Activated naive CD4-positive, alpha-beta T cell treated with anti-CD3 and anti-CD28 coated beads for 36 hours (primary cell): ENCODE data around the gene MADD. TPM values are rescaled to one million over a fixed set of nuclear protein-coding genes. Genes with fewer than 3 reads are reported as not detected.

ENCODE experiments used
- CTCF ChIA-PET: fragments of 350-600 bp; sonication (Branson Sonifier 250); formaldehyde crosslinking; loops from one replicate; lab custom pipeline; 2021; ENCODE audit warnings: antibody characterized with exemption; lab: Charles Lee
- DNase-seq: peaks from one replicate; pipeline ENCODE4 v3.0.0-alpha.2; 2020
- H3K27ac Mint-ChIP-seq: one replicate; pipeline ENCODE4 v1.8.0; 2021; ENCODE audit warnings: mild to moderate bottlenecking, mixed read lengths
- H3K27me3 Mint-ChIP-seq: one replicate; pipeline ENCODE4 v1.8.0; 2021; ENCODE audit warnings: low read depth, mixed read lengths
- H3K36me3 Mint-ChIP-seq: one replicate; pipeline ENCODE4 v1.8.0; 2021; ENCODE audit warnings: low read depth, mixed read lengths
- H3K4me1 Mint-ChIP-seq: one replicate; pipeline ENCODE4 v1.8.0; 2021; ENCODE audit warnings: low read depth, mixed read lengths
- H3K4me3 Mint-ChIP-seq: one replicate; pipeline ENCODE4 v1.8.0; 2021; ENCODE audit warnings: mild to moderate bottlenecking, moderate library complexity, mixed read lengths
- H3K9me3 Mint-ChIP-seq: one replicate; pipeline ENCODE4 v1.8.0; 2021; ENCODE audit warnings: mixed read lengths
- intact Hi-C: fragments of 100-400 bp; cut with micrococcal nuclease; formaldehyde crosslinking; loops from one replicate; pipeline ENCODE4 v1.15.1; 2023
- total RNA-seq, 2 experiments: library from RNA; stranded (reverse); gene quantifications; one replicate each; pipeline ENCODE4 v1.2.3, GENCODE V29; 2021

The MADD gene
- total RNA-seq: 10 to 100 TPM; 49.9 to 52.2 TPM

GRCh38 chr11:47269829-47270305 is at the start of gene MADD:
Gene MADD, plus strand, starts transcription at chr11:47270133.
- Mint-ChIP-seq H3K27me3 (no peaks in the 10 kb centered on the region), H3K27ac (peak within 1 kb of the TSS; percentile 98), H3K36me3 (peaks cover 1% of the 10 kb centered on the region), H3K4me1 (peaks cover 53% of the 10 kb centered on the region), H3K4me3 (peak within 1 kb of the TSS; percentile 85), H3K9me3 (no peaks in the 10 kb centered on the region)
- DNase-seq: peak; percentile 87
- intact Hi-C loops: loop anchor here (1.0 to 10.0 kb wide), 15 partner anchors 22 to 735 kb away; partner anchors contain the start of genes ACP2, ATG13, CELF1 and CKAP5
- CTCF ChIA-PET: no interaction called here

GRCh38 chr11:47220401-47220821 is 49.5 kb upstream of the MADD start:
- intact Hi-C loops: no loop called here
- Mint-ChIP-seq H3K4me1 (peaks cover 49% of the 10 kb centered on the region), H3K4me3 (no peak overlapping the region), H3K27ac (peak overlapping the region; percentile 32), H3K27me3 (no peaks in the 10 kb centered on the region), H3K36me3 (peaks cover 59% of the 10 kb centered on the region), H3K9me3 (no peaks in the 10 kb centered on the region)
- DNase-seq: no peak
- CTCF ChIA-PET: interaction anchor here (0.9 to 1.2 kb wide), 2 partner anchors 33 to 42 kb away, joined by 3 to 4 read pairs; no protein-coding TSS in a partner anchor

- Mint-ChIP-seq H3K36me3 (peaks cover 55% of the 10 kb centered on the region), H3K4me3 (no peak overlapping the region), H3K27me3 (no peaks in the 10 kb centered on the region), H3K27ac (no peak overlapping the region), H3K4me1 (peaks cover 46% of the 10 kb centered on the region), H3K9me3 (no peaks in the 10 kb centered on the region)
- intact Hi-C loops: no loop called here
- no peak for DNase-seq
- CTCF ChIA-PET: no interaction called here
These were observed 47.2 kb upstream of the MADD start for GRCh38 chr11:47222696-47223095.

- intact Hi-C loops: loop anchor here (1.0 kb wide), 1 partner anchor 9 kb away; no protein-coding TSS in a partner anchor
- CTCF ChIA-PET: no interaction called here
- no peaks in the 10 kb centered on the region for H3K9me3 Mint-ChIP-seq
These were observed 44.2 kb upstream of the MADD start for GRCh38 chr11:47225552-47226400.

GRCh38 chr11:47229161-47229560 is 40.8 kb upstream of the MADD start:
- Mint-ChIP-seq H3K9me3 (no peaks in the 10 kb centered on the region), H3K4me3 (no peak overlapping the region), H3K36me3 (peaks cover 46% of the 10 kb centered on the region), H3K27me3 (no peaks in the 10 kb centered on the region), H3K4me1 (peaks cover 27% of the 10 kb centered on the region), H3K27ac (peak overlapping the region; percentile 17)
- CTCF ChIA-PET: interaction anchor here (0.6 to 0.7 kb wide), 2 partner anchors 225 to 412 kb away, joined by 3 to 4 read pairs; no protein-coding TSS in a partner anchor
- no peak for DNase-seq
- intact Hi-C loops: no loop called here

More at GRCh38 chr11:47225552-47226400, 44.2 kb upstream of the MADD start:
- Mint-ChIP-seq H3K4me1 (peaks cover 25% of the 10 kb centered on the region), H3K4me3 (no peak overlapping the region), H3K27me3 (no peaks in the 10 kb centered on the region), H3K36me3 (peaks cover 52% of the 10 kb centered on the region), H3K27ac (peak overlapping the region; percentile 19)
- DNase-seq: peak; percentile 57

- CTCF ChIA-PET: interaction anchor here (0.8 to 3.2 kb wide), 7 partner anchors 12 to 89 kb away, joined by 3 to 15 read pairs (median 5); partner anchors contain the start of gene ACP2
These were observed 36.9 kb upstream of the MADD start for GRCh38 chr11:47233051-47233450.

GRCh38 chr11:47233989-47234668 is 35.8 kb upstream of the MADD start:
- peaks cover 44% of the 10 kb centered on the region for H3K36me3 Mint-ChIP-seq
- H3K27ac Mint-ChIP-seq: peak overlapping the region; percentile 77
- CTCF ChIA-PET: interaction anchor here (0.5 to 3.2 kb wide), 14 partner anchors 10 to 176 kb away, joined by 3 to 15 read pairs (median 4); partner anchors contain the start of gene ACP2
- intact Hi-C loops: loop anchor here (1.0 kb wide), 3 partner anchors 19 to 57 kb away; no protein-coding TSS in a partner anchor
- peaks cover 30% of the 10 kb centered on the region for H3K4me1 Mint-ChIP-seq
- H3K9me3 Mint-ChIP-seq: no peaks in the 10 kb centered on the region
- H3K27me3 Mint-ChIP-seq: no peaks in the 10 kb centered on the region
- peak overlapping the region; percentile 3 for H3K4me3 Mint-ChIP-seq
- peak; percentile 38 for DNase-seq

More at GRCh38 chr11:47233051-47233450, 36.9 kb upstream of the MADD start:
- H3K4me1 Mint-ChIP-seq: peaks cover 30% of the 10 kb centered on the region
- no peaks in the 10 kb centered on the region for H3K9me3 Mint-ChIP-seq
- H3K4me3 Mint-ChIP-seq: no peak overlapping the region
- no peak overlapping the region for H3K27ac Mint-ChIP-seq
- H3K36me3 Mint-ChIP-seq: peaks cover 50% of the 10 kb centered on the region
- no peak for DNase-seq
- intact Hi-C loops: no loop called here
- no peaks in the 10 kb centered on the region for H3K27me3 Mint-ChIP-seq

- intact Hi-C loops: loop anchor here (1.0 kb wide), 3 partner anchors 19 to 57 kb away; no protein-coding TSS in a partner anchor
- Mint-ChIP-seq H3K4me1 (peaks cover 30% of the 10 kb centered on the region), H3K27me3 (no peaks in the 10 kb centered on the region), H3K36me3 (peaks cover 44% of the 10 kb centered on the region), H3K9me3 (no peaks in the 10 kb centered on the region), H3K27ac (peak overlapping the region; percentile 77), H3K4me3 (peak overlapping the region; percentile 3)
- CTCF ChIA-PET: interaction anchor here (0.5 to 3.2 kb wide), 9 partner anchors 10 to 84 kb away, joined by 3 to 15 read pairs (median 5); partner anchors contain the start of gene ACP2
- peak; percentile 82 for DNase-seq
These were observed 35.2 kb upstream of the MADD start for GRCh38 chr11:47234669-47235100.

- Mint-ChIP-seq H3K27ac (peak overlapping the region; percentile 77), H3K36me3 (peaks cover 49% of the 10 kb centered on the region), H3K27me3 (no peaks in the 10 kb centered on the region), H3K4me3 (no peak overlapping the region), H3K9me3 (no peaks in the 10 kb centered on the region), H3K4me1 (peaks cover 30% of the 10 kb centered on the region)
- CTCF ChIA-PET: interaction anchor here (0.6 to 3.2 kb wide), 6 partner anchors 13 to 219 kb away, joined by 3 to 15 read pairs (median 10); partner anchors contain the start of gene ACP2
- intact Hi-C loops: no loop called here
- no peak for DNase-seq
These were observed 34.8 kb upstream of the MADD start for GRCh38 chr11:47235163-47235562.

- H3K36me3 Mint-ChIP-seq: peaks cover 53% of the 10 kb centered on the region
- intact Hi-C loops: no loop called here
- no peak overlapping the region for H3K4me3 Mint-ChIP-seq
- CTCF ChIA-PET: interaction anchor here (0.6 to 3.1 kb wide), 5 partner anchors 12 to 74 kb away, joined by 3 to 14 read pairs (median 4); partner anchors contain the start of gene ACP2
- no peaks in the 10 kb centered on the region for H3K27me3 Mint-ChIP-seq
- peaks cover 30% of the 10 kb centered on the region for H3K4me1 Mint-ChIP-seq
- no peak for DNase-seq
- peak overlapping the region; percentile 37 for H3K27ac Mint-ChIP-seq
- H3K9me3 Mint-ChIP-seq: no peaks in the 10 kb centered on the region
These were observed 33.5 kb upstream of the MADD start for GRCh38 chr11:47236482-47236881.

- Mint-ChIP-seq H3K27ac (peak overlapping the region; percentile 10), H3K4me3 (peak overlapping the region; percentile 11), H3K4me1 (peaks cover 16% of the 10 kb centered on the region), H3K27me3 (no peaks in the 10 kb centered on the region), H3K9me3 (no peaks in the 10 kb centered on the region), H3K36me3 (peaks cover 63% of the 10 kb centered on the region)
- CTCF ChIA-PET: interaction anchor here (1.4 kb wide), 1 partner anchor 9 kb away, joined by 5 read pairs; the partner anchor contains the start of gene ACP2
- intact Hi-C loops: no loop called here
- no peak for DNase-seq
These were observed 30.1 kb upstream of the MADD start for GRCh38 chr11:47239852-47240251.
